Smooth muscle cell (in vitro differentiated cells): ENCODE data around the gene NAALADL2. TPM values are rescaled to one million over a fixed set of nuclear protein-coding genes. Genes with fewer than 3 reads are reported as not detected.

Experiments used
- DNase-seq: peaks from one replicate; lab custom pipeline; 2025; ENCODE audit not compliant: unreplicated experiment; lab: John Stamatoyannopoulos, UW
- H2AFZ ChIP-seq: fragments of 200-600 bp; sonication (generic); 2 replicates; pipeline ENCODE4 v1.6.0; 2016; ENCODE audit warnings: antibody characterized with exemption, low read depth, mild to moderate bottlenecking
- H3F3A ChIP-seq: fragments of 200-600 bp; sonication (generic); 2 replicates; pipeline ENCODE4 v1.6.0; 2017; ENCODE audit warnings: antibody characterized with exemption, low read depth
- H3K27ac ChIP-seq: fragments of 200-600 bp; sonication (generic); 2 replicates; pipeline ENCODE4 v1.5.1; 2016; ENCODE audit warnings: low read depth, mild to moderate bottlenecking
- H3K27me3 ChIP-seq: fragments of 200-600 bp; sonication (generic); 2 replicates; pipeline ENCODE4 v1.6.1; 2016; ENCODE audit warnings: low read depth, mild to moderate bottlenecking
- H3K36me3 ChIP-seq: fragments of 200-600 bp; sonication (generic); 2 replicates; pipeline ENCODE4 v1.5.1; 2016; ENCODE audit warnings: low read depth
- H3K4me1 ChIP-seq: fragments of 200-600 bp; sonication (generic); 2 replicates; pipeline ENCODE4 v1.5.1; 2016; ENCODE audit warnings: low read depth
- H3K4me2 ChIP-seq: fragments of 200-600 bp; sonication (generic); 2 replicates; pipeline ENCODE4 v1.6.0; 2016; ENCODE audit warnings: mild to moderate bottlenecking
- H3K4me3 ChIP-seq: fragments of 200-600 bp; sonication (generic); 2 replicates; pipeline ENCODE4 v1.5.1; 2016; ENCODE audit warnings: mild to moderate bottlenecking
- H3K79me2 ChIP-seq: fragments of 200-600 bp; sonication (generic); 2 replicates; pipeline ENCODE4 v1.6.0; 2016; ENCODE audit warnings: low read depth, mild to moderate bottlenecking
- H3K9ac ChIP-seq: fragments of 200-600 bp; sonication (generic); 2 replicates; pipeline ENCODE4 v1.6.0; 2016; ENCODE audit warnings: low read depth
- H3K9me3 ChIP-seq: fragments of 200-600 bp; sonication (generic); replicated peaks from 2 replicates; pipeline ENCODE4 v1.5.1; 2016; ENCODE audit warnings: low read depth
- H4K20me1 ChIP-seq: fragments of 200-600 bp; sonication (generic); 2 replicates; pipeline ENCODE4 v1.6.0; 2016; ENCODE audit warnings: low read depth
- WGBS: methylation state at CpG from one replicate; pipeline ENCODE4 v1.1.7; 2016; ENCODE audit warnings: low lambda C conversion rate; 5-methylcytosine and 5-hydroxymethylcytosine counted together
- polyA plus RNA-seq: library from polyadenylated mRNA; unstranded; fragments of >200 nt; fragmentation: Nextera tagmentation; extraction: Ambion mirVana; gene quantifications from 2 replicates; pipeline ENCODE4 v1.2.1, GENCODE V29; 2016
- total RNA-seq: library from RNA; depleted of rRNA; stranded (reverse); fragments of >200 nt; gene quantifications from 2 replicates; pipeline ENCODE4 v1.2.3, GENCODE V29; 2014
- TF ChIP-seq, protein P1 (sequence below): fragments of 200-600 bp; sonication (generic); IDR thresholded peaks from 2 replicates; pipeline ENCODE4 v1.5.1; 2017; ENCODE audit warnings: borderline replicate concordance, mild to moderate bottlenecking, antibody characterized with exemption; ENCODE audit not compliant: insufficient read depth, poor library complexity, severe bottlenecking

Gene NAALADL2
- total and polyA plus RNA-seq, 2 experiments from 2014 or later, result 2.5 to 13.8 TPM

DNA sequence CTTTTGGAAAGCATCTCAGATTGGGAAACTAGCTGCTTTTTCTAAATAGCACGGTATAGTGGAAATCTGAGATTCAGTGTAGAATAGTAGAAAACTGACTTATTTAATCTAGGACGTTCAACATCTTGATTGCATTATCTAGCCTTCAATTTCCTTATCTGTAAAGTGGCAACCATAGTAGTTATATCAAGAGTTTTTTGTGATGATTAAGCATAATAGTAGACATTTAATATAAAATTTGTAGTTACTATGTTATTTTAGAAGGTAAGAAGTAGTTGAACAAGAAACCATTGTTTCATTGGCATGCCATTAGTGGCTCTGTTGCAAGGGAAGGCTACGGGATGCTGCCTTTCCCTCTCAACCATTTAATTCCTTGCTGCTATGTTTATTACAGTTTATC is 367.3 kb downstream of the NAALADL2 start:
- Histone ChIP-seq H4K20me1 (no peaks in the 10 kb centered on the region), H3K79me2 (no peaks in the 10 kb centered on the region), H3K9ac (no peak overlapping the region), H3K27ac (no peak overlapping the region), H3K27me3 (no peaks in the 10 kb centered on the region), H3K36me3 (no peaks in the 10 kb centered on the region), H3K4me2 (no peak overlapping the region), H3K4me3 (no peak overlapping the region), H3K9me3 (no peaks in the 10 kb centered on the region), H3K4me1 (no peaks in the 10 kb centered on the region), H2AFZ (no peak overlapping the region), H3F3A (no peaks in the 10 kb centered on the region)
- 96% methylated on average over 3 of the region's 3 CpGs for WGBS
- no peak for DNase-seq
- TF ChIP-seq, protein P1, sequence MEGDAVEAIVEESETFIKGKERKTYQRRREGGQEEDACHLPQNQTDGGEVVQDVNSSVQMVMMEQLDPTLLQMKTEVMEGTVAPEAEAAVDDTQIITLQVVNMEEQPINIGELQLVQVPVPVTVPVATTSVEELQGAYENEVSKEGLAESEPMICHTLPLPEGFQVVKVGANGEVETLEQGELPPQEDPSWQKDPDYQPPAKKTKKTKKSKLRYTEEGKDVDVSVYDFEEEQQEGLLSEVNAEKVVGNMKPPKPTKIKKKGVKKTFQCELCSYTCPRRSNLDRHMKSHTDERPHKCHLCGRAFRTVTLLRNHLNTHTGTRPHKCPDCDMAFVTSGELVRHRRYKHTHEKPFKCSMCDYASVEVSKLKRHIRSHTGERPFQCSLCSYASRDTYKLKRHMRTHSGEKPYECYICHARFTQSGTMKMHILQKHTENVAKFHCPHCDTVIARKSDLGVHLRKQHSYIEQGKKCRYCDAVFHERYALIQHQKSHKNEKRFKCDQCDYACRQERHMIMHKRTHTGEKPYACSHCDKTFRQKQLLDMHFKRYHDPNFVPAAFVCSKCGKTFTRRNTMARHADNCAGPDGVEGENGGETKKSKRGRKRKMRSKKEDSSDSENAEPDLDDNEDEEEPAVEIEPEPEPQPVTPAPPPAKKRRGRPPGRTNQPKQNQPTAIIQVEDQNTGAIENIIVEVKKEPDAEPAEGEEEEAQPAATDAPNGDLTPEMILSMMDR, result no peak

- Histone ChIP-seq H3K79me2 (no peaks in the 10 kb centered on the region), H3K27ac (no peak overlapping the region), H3F3A (no peaks in the 10 kb centered on the region), H3K4me2 (no peak overlapping the region), H4K20me1 (no peaks in the 10 kb centered on the region), H3K9me3 (no peaks in the 10 kb centered on the region), H3K36me3 (no peaks in the 10 kb centered on the region), H3K9ac (no peak overlapping the region), H3K4me3 (no peak overlapping the region), H3K27me3 (no peaks in the 10 kb centered on the region), H3K4me1 (no peaks in the 10 kb centered on the region), H2AFZ (no peak overlapping the region)
- TF ChIP-seq, protein P1, result no peak
- WGBS, result 83% methylated on average over 3 of the region's 3 CpGs
- no peak for DNase-seq
Measured at GRCh38 chr3:175227126-175227525, 368.0 kb downstream of the NAALADL2 start.

GRCh38 chr3:175233957-175234940 is 375.1 kb downstream of the NAALADL2 start:
- Histone ChIP-seq H3F3A (no peaks in the 10 kb centered on the region), H3K27ac (no peak overlapping the region), H3K36me3 (no peaks in the 10 kb centered on the region), H3K79me2 (no peaks in the 10 kb centered on the region), H3K9me3 (no peaks in the 10 kb centered on the region), H2AFZ (no peak overlapping the region), H3K27me3 (no peaks in the 10 kb centered on the region), H3K4me3 (no peak overlapping the region), H4K20me1 (no peaks in the 10 kb centered on the region), H3K9ac (no peak overlapping the region), H3K4me1 (no peaks in the 10 kb centered on the region), H3K4me2 (no peak overlapping the region)
- TF ChIP-seq, protein P1, result no peak
- no peak for DNase-seq
- 93% methylated on average over 3 of the region's 3 CpGs for WGBS
